SK-N-SH treated with all-trans-retinoic acid at 6 μM for 48 hours (cell line): Measurements from ENCODE around the gene ZYG11A.

Experiments used
- ATAC-seq: fragments of 200-7000 bp; cut with Tn5 transposase; 3 replicates; pipeline ENCODE4 v1.9.1; 2020; ENCODE audit warnings: mild to moderate bottlenecking, moderate library complexity
- ARNTL ChIP-seq: fragments of 450-650 bp; formaldehyde crosslinking; IDR thresholded peaks from 2 replicates; pipeline ENCODE4 v1.5.0; 2020; ENCODE audit warnings: low read depth, mild to moderate bottlenecking, moderate library complexity, borderline replicate concordance
- BACH2 ChIP-seq: fragments of 250-450 bp; sonication (Bioruptor Pico); IDR thresholded peaks from 2 replicates; pipeline ENCODE4 v1.9.0; 2021; ENCODE audit warnings: mild to moderate bottlenecking, borderline replicate concordance
- CSDC2 ChIP-seq: fragments of 250-450 bp; sonication (Bioruptor Pico); IDR thresholded peaks from 2 replicates; pipeline ENCODE4 v1.5.0; 2020; ENCODE audit warnings: mild to moderate bottlenecking, moderate library complexity
- CSRNP3 ChIP-seq: fragments of 250-450 bp; sonication (Bioruptor Pico); IDR thresholded peaks from 2 replicates; pipeline ENCODE4 v1.5.1; 2021; ENCODE audit warnings: mild to moderate bottlenecking, moderate library complexity
- GLIS3 ChIP-seq: fragments of 250-450 bp; sonication (Bioruptor Pico); IDR thresholded peaks from 2 replicates; pipeline ENCODE4 v1.5.0; 2020; ENCODE audit warnings: mild to moderate bottlenecking, moderate library complexity
- ISL1 ChIP-seq: fragments of 250-450 bp; sonication (Bioruptor Pico); IDR thresholded peaks from 2 replicates; pipeline ENCODE4 v2.1.2; 2022; ENCODE audit warnings: mild to moderate bottlenecking, moderate library complexity
- OSR1 ChIP-seq: fragments of 250-450 bp; sonication (Bioruptor Pico); IDR thresholded peaks from 2 replicates; pipeline ENCODE4 v1.8.0; 2022; ENCODE audit warnings: moderate library complexity, mild to moderate bottlenecking, inconsistent platforms
- POU6F1 ChIP-seq: fragments of 250-450 bp; sonication (Bioruptor Pico); IDR thresholded peaks from 2 replicates; pipeline ENCODE4 v1.8.0; 2021; ENCODE audit warnings: low read depth, mild to moderate bottlenecking, moderate library complexity, borderline replicate concordance
- RARB ChIP-seq: fragments of 250-450 bp; sonication (Bioruptor Pico); IDR thresholded peaks from 2 replicates; pipeline ENCODE4 v1.8.0; 2021; ENCODE audit warnings: mild to moderate bottlenecking, moderate library complexity
- SNAI2 ChIP-seq: fragments of 250-450 bp; sonication (Bioruptor Pico); IDR thresholded peaks from 2 replicates; pipeline ENCODE4 v1.5.0; 2020; ENCODE audit warnings: mild to moderate bottlenecking, moderate library complexity
- TCF4 ChIP-seq: fragments of 250-450 bp; sonication (Bioruptor Pico); IDR thresholded peaks from 2 replicates; pipeline ENCODE4 v1.8.0; 2021; ENCODE audit warnings: mild to moderate bottlenecking, moderate library complexity, borderline replicate concordance
- TOX ChIP-seq: fragments of 250-450 bp; sonication (Bioruptor Pico); IDR thresholded peaks from 2 replicates; pipeline ENCODE4 v1.8.0; 2021; ENCODE audit warnings: mild to moderate bottlenecking, moderate library complexity, borderline replicate concordance
- ZC3H10 ChIP-seq: fragments of 250-450 bp; sonication (Bioruptor Pico); IDR thresholded peaks from 2 replicates; pipeline ENCODE4 v1.5.1; 2021; ENCODE audit warnings: mild to moderate bottlenecking, moderate library complexity
- ZFP3 ChIP-seq: fragments of 250-450 bp; sonication (Bioruptor Pico); IDR thresholded peaks from 2 replicates; pipeline ENCODE4 v1.5.0; 2020; ENCODE audit warnings: mild to moderate bottlenecking, moderate library complexity
- ZFP30 ChIP-seq: fragments of 450-650 bp; formaldehyde crosslinking; IDR thresholded peaks from 2 replicates; pipeline ENCODE4 v1.5.0; 2022; ENCODE audit warnings: mild to moderate bottlenecking, moderate library complexity
- ZNF565 ChIP-seq: fragments of 450-650 bp; formaldehyde crosslinking; conservative IDR thresholded peaks from 2 replicates; pipeline ENCODE4 v1.5.0; 2020; ENCODE audit warnings: low read depth, mild to moderate bottlenecking, moderate library complexity
- ZNF70 ChIP-seq: fragments of 450-650 bp; formaldehyde crosslinking; IDR thresholded peaks from 2 replicates; pipeline ENCODE4 v1.5.0; 2020; ENCODE audit warnings: mild to moderate bottlenecking, moderate library complexity
- ZNF8 ChIP-seq: fragments of 450-650 bp; formaldehyde crosslinking; IDR thresholded peaks from 2 replicates; pipeline ENCODE4 v1.5.0; 2020; ENCODE audit warnings: mild to moderate bottlenecking, moderate library complexity
- TF ChIP-seq, protein P1 (sequence below): fragments of 250-450 bp; sonication (Bioruptor Pico); IDR thresholded peaks from 2 replicates; pipeline ENCODE4 v1.5.1; 2020; ENCODE audit warnings: low read depth, mild to moderate bottlenecking, moderate library complexity
- TF ChIP-seq, protein P2 (sequence below): fragments of 250-450 bp; sonication (Bioruptor Pico); IDR thresholded peaks from 2 replicates; pipeline ENCODE4 v1.5.0; 2020; ENCODE audit warnings: mild to moderate bottlenecking, moderate library complexity
- TF ChIP-seq, protein P3 (sequence below): fragments of 250-450 bp; sonication (Bioruptor Pico); IDR thresholded peaks from 2 replicates; pipeline ENCODE4 v1.8.0; 2020; ENCODE audit warnings: mild to moderate bottlenecking, moderate library complexity, borderline replicate concordance

Gene ZYG11A

DNA sequence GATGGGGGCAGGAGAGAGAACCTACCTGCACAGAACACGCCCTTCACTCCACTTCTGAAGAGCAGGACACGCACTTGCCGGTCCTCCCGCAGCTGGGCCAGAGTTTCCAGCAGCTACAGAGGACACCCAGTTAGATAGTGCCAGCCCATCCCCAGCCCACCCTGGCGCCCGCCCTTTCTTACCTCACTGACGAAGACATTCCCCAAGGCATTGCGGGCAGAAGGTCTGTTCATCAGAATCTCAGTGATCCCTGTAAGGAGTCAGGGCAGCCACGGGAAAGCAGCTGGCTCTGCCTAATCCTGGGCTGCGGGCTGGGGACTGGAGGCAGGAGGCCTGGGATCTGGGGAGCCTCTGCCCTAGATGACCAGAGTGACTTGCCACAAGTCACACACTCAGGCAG lies 69.0 kb downstream of the ZYG11A start:
- ATAC-seq, result no peak
- TF ChIP-seq CSRNP3 (no peak), ZNF8 (CRISPR knock-in tag) (no peak), TOX (CRISPR knock-in tag) (no peak), ZNF565 (no peak), ZFP3 (CRISPR knock-in tag) (no peak), GLIS3 (CRISPR knock-in tag) (no peak), TCF4 (no peak), ISL1 (CRISPR knock-in tag) (no peak), ZNF70 (CRISPR knock-in tag) (no peak), CSDC2 (CRISPR knock-in tag) (no peak), RARB (CRISPR knock-in tag) (no peak), SNAI2 (no peak), POU6F1 (CRISPR knock-in tag) (no peak), ZC3H10 (CRISPR knock-in tag) (no peak), BACH2 (CRISPR knock-in tag) (no peak), ARNTL (CRISPR knock-in tag) (no peak)
- TF ChIP-seq, protein P1, sequence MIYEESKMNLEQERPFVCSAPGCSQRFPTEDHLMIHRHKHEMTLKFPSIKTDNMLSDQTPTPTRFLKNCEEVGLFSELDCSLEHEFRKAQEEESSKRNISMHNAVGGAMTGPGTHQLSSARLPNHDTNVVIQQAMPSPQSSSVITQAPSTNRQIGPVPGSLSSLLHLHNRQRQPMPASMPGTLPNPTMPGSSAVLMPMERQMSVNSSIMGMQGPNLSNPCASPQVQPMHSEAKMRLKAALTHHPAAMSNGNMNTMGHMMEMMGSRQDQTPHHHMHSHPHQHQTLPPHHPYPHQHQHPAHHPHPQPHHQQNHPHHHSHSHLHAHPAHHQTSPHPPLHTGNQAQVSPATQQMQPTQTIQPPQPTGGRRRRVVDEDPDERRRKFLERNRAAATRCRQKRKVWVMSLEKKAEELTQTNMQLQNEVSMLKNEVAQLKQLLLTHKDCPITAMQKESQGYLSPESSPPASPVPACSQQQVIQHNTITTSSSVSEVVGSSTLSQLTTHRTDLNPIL, result no peak
- TF ChIP-seq, all 23 proteins: peak for 0

GRCh38 chr1:52913014-52913413 lies 70.5 kb downstream of the ZYG11A start:
- TF ChIP-seq TOX (CRISPR knock-in tag) (no peak), ZNF8 (CRISPR knock-in tag) (no peak), OSR1 (CRISPR knock-in tag) (no peak), ZFP30 (CRISPR knock-in tag) (no peak), CSRNP3 (no peak), ISL1 (CRISPR knock-in tag) (no peak), TCF4 (no peak), ZNF565 (no peak), SNAI2 (no peak)
- TF ChIP-seq, protein P2, sequence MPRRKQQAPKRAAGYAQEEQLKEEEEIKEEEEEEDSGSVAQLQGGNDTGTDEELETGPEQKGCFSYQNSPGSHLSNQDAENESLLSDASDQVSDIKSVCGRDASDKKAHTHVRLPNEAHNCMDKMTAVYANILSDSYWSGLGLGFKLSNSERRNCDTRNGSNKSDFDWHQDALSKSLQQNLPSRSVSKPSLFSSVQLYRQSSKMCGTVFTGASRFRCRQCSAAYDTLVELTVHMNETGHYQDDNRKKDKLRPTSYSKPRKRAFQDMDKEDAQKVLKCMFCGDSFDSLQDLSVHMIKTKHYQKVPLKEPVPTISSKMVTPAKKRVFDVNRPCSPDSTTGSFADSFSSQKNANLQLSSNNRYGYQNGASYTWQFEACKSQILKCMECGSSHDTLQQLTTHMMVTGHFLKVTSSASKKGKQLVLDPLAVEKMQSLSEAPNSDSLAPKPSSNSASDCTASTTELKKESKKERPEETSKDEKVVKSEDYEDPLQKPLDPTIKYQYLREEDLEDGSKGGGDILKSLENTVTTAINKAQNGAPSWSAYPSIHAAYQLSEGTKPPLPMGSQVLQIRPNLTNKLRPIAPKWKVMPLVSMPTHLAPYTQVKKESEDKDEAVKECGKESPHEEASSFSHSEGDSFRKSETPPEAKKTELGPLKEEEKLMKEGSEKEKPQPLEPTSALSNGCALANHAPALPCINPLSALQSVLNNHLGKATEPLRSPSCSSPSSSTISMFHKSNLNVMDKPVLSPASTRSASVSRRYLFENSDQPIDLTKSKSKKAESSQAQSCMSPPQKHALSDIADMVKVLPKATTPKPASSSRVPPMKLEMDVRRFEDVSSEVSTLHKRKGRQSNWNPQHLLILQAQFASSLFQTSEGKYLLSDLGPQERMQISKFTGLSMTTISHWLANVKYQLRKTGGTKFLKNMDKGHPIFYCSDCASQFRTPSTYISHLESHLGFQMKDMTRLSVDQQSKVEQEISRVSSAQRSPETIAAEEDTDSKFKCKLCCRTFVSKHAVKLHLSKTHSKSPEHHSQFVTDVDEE (CRISPR knock-in tag), result no peak
- TF ChIP-seq, protein P3, sequence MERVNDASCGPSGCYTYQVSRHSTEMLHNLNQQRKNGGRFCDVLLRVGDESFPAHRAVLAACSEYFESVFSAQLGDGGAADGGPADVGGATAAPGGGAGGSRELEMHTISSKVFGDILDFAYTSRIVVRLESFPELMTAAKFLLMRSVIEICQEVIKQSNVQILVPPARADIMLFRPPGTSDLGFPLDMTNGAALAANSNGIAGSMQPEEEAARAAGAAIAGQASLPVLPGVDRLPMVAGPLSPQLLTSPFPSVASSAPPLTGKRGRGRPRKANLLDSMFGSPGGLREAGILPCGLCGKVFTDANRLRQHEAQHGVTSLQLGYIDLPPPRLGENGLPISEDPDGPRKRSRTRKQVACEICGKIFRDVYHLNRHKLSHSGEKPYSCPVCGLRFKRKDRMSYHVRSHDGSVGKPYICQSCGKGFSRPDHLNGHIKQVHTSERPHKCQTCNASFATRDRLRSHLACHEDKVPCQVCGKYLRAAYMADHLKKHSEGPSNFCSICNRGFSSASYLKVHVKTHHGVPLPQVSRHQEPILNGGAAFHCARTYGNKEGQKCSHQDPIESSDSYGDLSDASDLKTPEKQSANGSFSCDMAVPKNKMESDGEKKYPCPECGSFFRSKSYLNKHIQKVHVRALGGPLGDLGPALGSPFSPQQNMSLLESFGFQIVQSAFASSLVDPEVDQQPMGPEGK (CRISPR knock-in tag), result no peak
- TF ChIP-seq, protein P1, result no peak

More at GRCh38 chr1:52913014-52913413, 70.5 kb downstream of the ZYG11A start:
- ATAC-seq, result no peak
